Measurements from ENCODE around the gene HSPD1.

- TF ChIP-seq CTCF (IDR thresholded peaks at IDR 0.05; ENCODE audit: low read depth, low read length, poor library complexity, severe bottlenecking), result no peak
- TF ChIP-seq EZH2phosphoT487 (IDR thresholded peaks at IDR 0.05; ENCODE audit: borderline replicate concordance, low read length), result no peak
Observed at GRCh38 chr2:197437380-197437779, 62.3 kb downstream of the HSPD1 start.
